ENCODE measurements around the gene INO80B. TPM values are rescaled to one million over a fixed set of nuclear protein-coding genes. Genes with fewer than 3 reads are reported as not detected.

The INO80B gene
- polyA plus RNA-seq, 1 of the 3 experiments (the other 2 are of a cell fraction) = 41.7 TPM

- Histone ChIP-seq H3K27ac (ENCODE audit: low read depth in 2 of 2, low read length in 1 of 2) (peak overlapping the region; percentile 69 to 99; a peak in 3 of 4 replicates), H3K36me3 (replicated peaks in 1 of 2; ENCODE audit: control insufficient read depth in 1 of 2, insufficient read depth in 2 of 2, low read length in 1 of 2) (peaks cover 0 to 22% of the 10 kb centered on the region in 2 experiments), H3K9me2 (no peaks in the 10 kb centered on the region), H3K9me3 (no peaks in the 10 kb centered on the region), H3K79me2 (ENCODE audit: insufficient read depth) (peaks cover 29% of the 10 kb centered on the region), H3F3A (replicated peaks; ENCODE audit: insufficient read depth) (peaks cover 13% of the 10 kb centered on the region), H3K9ac (peak overlapping the region; percentile 44; the same call in 1 of the 2 replicates), H4K20me1 (ENCODE audit: insufficient read depth) (no peaks in the 10 kb centered on the region), H3K4me2 (peak overlapping the region; percentile 95), H3K27me3 (ENCODE audit: insufficient read depth) (no peaks in the 10 kb centered on the region), H2AFZ (ENCODE audit: low read depth) (0 out of 2 replicates have a peak overlapping the region, but pooled peaks have one; percentile 27), H3K4me3 (ENCODE audit: low read depth in 2 of 2, low read length in 1 of 2) (peak overlapping the region; percentile 68 to 70), H3K4me1 (ENCODE audit: control insufficient read depth in 1 of 2, insufficient read depth in 2 of 2, low read depth in 1 of 2, low read length in 1 of 2) (peaks cover 14 to 31% of the 10 kb centered on the region in 2 experiments; a peak in 3 of 4 replicates)
- no peak for DNase-seq
- CTCF ChIA-PET = interaction anchor here (0.5 to 2.8 kb wide), 9 partner anchors 10 to 720 kb away, joined by 3 to 10 read pairs (median 4); partner anchors contain the start of genes CCDC142, PCGF1, TPRKB and TTC31
- POLR2A ChIA-PET = interaction anchor here (0.7 to 5.9 kb wide), 8 partner anchors 8 to 56 kb away, joined by 3 to 60 read pairs (median 10); partner anchors contain the start of genes C2orf81, CCDC142, MOGS and MRPL53
- TF ChIP-seq NFIC (IDR thresholded peaks at IDR 0.05; ENCODE audit: borderline replicate concordance) (no peak), SIN3A (IDR thresholded peaks at IDR 0.05; ENCODE audit: borderline replicate concordance, low read depth, low read length) (no peak), REST (IDR thresholded peaks at IDR 0.05; ENCODE audit: low read depth, low read length) (0 out of 2 replicates have a peak, but pooled peaks have one; percentile 7), TAF1 (IDR thresholded peaks at IDR 0.05; ENCODE audit: borderline replicate concordance, low read depth, low read length) (0 out of 2 replicates have a peak, but pooled peaks have one; percentile 16), MXI1 (IDR thresholded peaks at IDR 0.05; ENCODE audit: low read depth, low read length) (peak; percentile 30; the same call in 1 of the 2 replicates), FOSL2 (IDR thresholded peaks at IDR 0.05; ENCODE audit: borderline replicate concordance, low read depth) (no peak), GABPA (IDR thresholded peaks at IDR 0.05; ENCODE audit: low read depth) (no peak; the same call in 1 of the 2 replicates), RXRA (IDR thresholded peaks at IDR 0.05; ENCODE audit: borderline replicate concordance, low read depth) (no peak), MAX (IDR thresholded peaks at IDR 0.05; ENCODE audit: low read depth) (no peak), YY1 (IDR thresholded peaks at IDR 0.05; ENCODE audit: low read depth) (0 out of 2 replicates have a peak, but pooled peaks have one; percentile 4), CTCF (IDR thresholded peaks at IDR 0.05) (no peak), FOXJ3 (CRISPR knock-in tag; IDR thresholded peaks at IDR 0.05) (no peak), PBX3 (IDR thresholded peaks at IDR 0.05) (no peak), FOXM1 (IDR thresholded peaks at IDR 0.05; ENCODE audit: low read depth) (no peak)
- WGBS (ENCODE audit: low lambda C conversion rate) = 6% methylated on average over 17 of the region's 27 CpGs
Observed at GRCh38 chr2:74457129-74457548, 2.3 kb downstream of the INO80B start.
